ENCODE results near the gene MRPL46. TPM values are rescaled to one million over a fixed set of nuclear protein-coding genes. Genes with fewer than 3 reads are reported as not detected.

MRPL46 gene
- total RNA-seq, 3 donors from 2014 or later (not counting 1 experiment from before 2014, with no cell fraction given), result 9.8 to 11.0 (median 10.2) TPM

- intact Hi-C loops (cut with micrococcal nuclease), result no loop called here
- Mint-ChIP-seq H3K9me3 (no peaks in the 10 kb centered on the region), H3K4me3 (no peak overlapping the region), H3K27ac (no peak overlapping the region), H3K4me1 (peaks cover 0 to 5% of the 10 kb centered on the region in 2 donors), H3K27me3 (ENCODE audit: low read depth in 2 of 2) (peaks cover 0 to 3% of the 10 kb centered on the region in 2 donors), H3K36me3 (no peaks in the 10 kb centered on the region)
- ATAC-seq (no peak), DNase-seq (no peak)
- no peak overlapping the region for H3K4me3 ChIP-seq (ENCODE audit: low read length)
- H3K27ac ChIP-seq (ENCODE audit: low read length), result no peak overlapping the region
- peaks cover 6% of the 10 kb centered on the region for H3K4me1 ChIP-seq (ENCODE audit: control insufficient read depth, insufficient read depth, low read length)
- WGBS (ENCODE audit: insufficient coverage), result 70% methylated on average over 1 of the region's 1 CpG
- peaks cover 8% of the 10 kb centered on the region for H3K36me3 ChIP-seq (ENCODE audit: control insufficient read depth, insufficient read depth, low read length)
- H3K27me3 ChIP-seq (ENCODE audit: control insufficient read depth, insufficient read depth, low read length), result no peaks in the 10 kb centered on the region
- TF ChIP-seq CTCF (IDR thresholded peaks at IDR 0.05), result no peak
- no peaks in the 10 kb centered on the region for H3K9me3 ChIP-seq (ENCODE audit: control insufficient read depth, insufficient read depth, low read length)
These were observed 13.5 kb downstream of the MRPL46 start for GRCh38 chr15:88453651-88454050.

- Histone ChIP-seq H3K36me3 (ENCODE audit: control insufficient read depth, insufficient read depth, low read length) (no peaks in the 10 kb centered on the region), H3K27me3 (ENCODE audit: control insufficient read depth, insufficient read depth, low read length) (no peaks in the 10 kb centered on the region), H3K4me1 (ENCODE audit: control insufficient read depth, insufficient read depth, low read length) (peaks cover 6% of the 10 kb centered on the region), H3K27ac (ENCODE audit: low read length) (no peak overlapping the region), H3K4me3 (ENCODE audit: low read length) (no peak overlapping the region), H3K9me3 (ENCODE audit: control insufficient read depth, insufficient read depth, low read length) (no peaks in the 10 kb centered on the region)
- Mint-ChIP-seq H3K36me3 (no peaks in the 10 kb centered on the region), H3K4me3 (no peak overlapping the region), H3K27me3 (ENCODE audit: low read depth in 2 of 2) (peaks cover 5% of the 10 kb centered on the region in 2 donors), H3K27ac (no peak overlapping the region), H3K9me3 (no peaks in the 10 kb centered on the region), H3K4me1 (peaks cover 0 to 5% of the 10 kb centered on the region in 2 donors)
- WGBS (ENCODE audit: insufficient coverage), result 7% methylated on average over 12 of the region's 12 CpGs
- DNase-seq (peak; percentile 42 to 68), ATAC-seq (peak in 2 of 3 donors; percentile 55 to 67)
- intact Hi-C loops (cut with micrococcal nuclease), result no loop called here
- peak; percentile 50 for TF ChIP-seq CTCF (IDR thresholded peaks at IDR 0.05)
These were observed 16.9 kb downstream of the MRPL46 start for GRCh38 chr15:88450125-88450798.

DNA sequence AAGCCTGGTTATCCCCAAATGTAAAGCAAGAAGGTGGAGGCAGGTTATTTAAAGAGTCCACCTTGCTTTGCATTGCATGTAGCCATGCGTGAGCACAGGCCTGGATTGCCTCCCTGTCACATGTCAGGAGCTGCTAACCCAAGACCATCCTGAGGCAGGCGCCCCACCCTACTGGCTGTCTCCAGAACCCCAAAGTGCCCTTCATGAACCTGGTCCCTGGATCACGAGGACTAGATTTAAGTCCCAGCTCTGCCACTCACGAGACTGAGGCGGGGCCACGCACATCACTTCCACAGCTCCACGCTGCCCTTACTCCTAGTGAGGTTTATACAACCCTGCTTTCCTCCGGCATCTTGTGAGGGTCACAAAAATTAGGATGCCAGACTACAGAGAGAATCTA, 17.6 kb downstream of the MRPL46 start:
- Mint-ChIP-seq H3K27ac (no peak overlapping the region), H3K27me3 (ENCODE audit: low read depth in 2 of 2) (peaks cover 5 to 12% of the 10 kb centered on the region in 2 donors), H3K9me3 (no peaks in the 10 kb centered on the region), H3K4me3 (no peak overlapping the region), H3K4me1 (peaks cover 0 to 5% of the 10 kb centered on the region in 2 donors), H3K36me3 (peaks cover under 1% of the 10 kb centered on the region)
- ATAC-seq (no peak), DNase-seq (no peak)
- no peak overlapping the region for H3K4me3 ChIP-seq (ENCODE audit: low read length)
- 93% methylated on average over 8 of the region's 8 CpGs for WGBS (ENCODE audit: insufficient coverage)
- no peak overlapping the region for H3K27ac ChIP-seq (ENCODE audit: low read length)
- TF ChIP-seq CTCF (IDR thresholded peaks at IDR 0.05), result no peak
- no peaks in the 10 kb centered on the region for H3K27me3 ChIP-seq (ENCODE audit: control insufficient read depth, insufficient read depth, low read length)
- no peaks in the 10 kb centered on the region for H3K4me1 ChIP-seq (ENCODE audit: control insufficient read depth, insufficient read depth, low read length)
- no peaks in the 10 kb centered on the region for H3K36me3 ChIP-seq (ENCODE audit: control insufficient read depth, insufficient read depth, low read length)
- H3K9me3 ChIP-seq (ENCODE audit: control insufficient read depth, insufficient read depth, low read length), result no peaks in the 10 kb centered on the region
- intact Hi-C loops (cut with micrococcal nuclease), result no loop called here
